Panc1 (cell line): ENCODE data around the gene CNTN5.

Experiments used
- CTCF ChIP-seq: fragments of 450-650 bp; IDR thresholded peaks from 2 replicates; pipeline ENCODE4 v1.5.1; 2017; ENCODE audit warnings: mild to moderate bottlenecking
- POLR2AphosphoS5 ChIP-seq: IDR thresholded peaks from 2 replicates; pipeline ENCODE4 v1.6.1; 2012; ENCODE audit warnings: mild to moderate bottlenecking, low read depth, low read length, moderate library complexity
- REST ChIP-seq, 2 experiments: IDR thresholded peaks; 2 replicates each; pipeline ENCODE4 v1.6.1; 2011 to 2012; ENCODE audit warnings: low read depth in 2 of 2, control low read depth in 1 of 2, low read length in 1 of 2, mild to moderate bottlenecking in 1 of 2, moderate library complexity in 1 of 2; ENCODE audit not compliant: insufficient read depth in 1 of 2
- TCF7L2 ChIP-seq: IDR thresholded peaks from 2 replicates; pipeline ENCODE4 v1.6.1; 2011; ENCODE audit warnings: mild to moderate bottlenecking, low read depth, low read length, inconsistent platforms

DNA sequence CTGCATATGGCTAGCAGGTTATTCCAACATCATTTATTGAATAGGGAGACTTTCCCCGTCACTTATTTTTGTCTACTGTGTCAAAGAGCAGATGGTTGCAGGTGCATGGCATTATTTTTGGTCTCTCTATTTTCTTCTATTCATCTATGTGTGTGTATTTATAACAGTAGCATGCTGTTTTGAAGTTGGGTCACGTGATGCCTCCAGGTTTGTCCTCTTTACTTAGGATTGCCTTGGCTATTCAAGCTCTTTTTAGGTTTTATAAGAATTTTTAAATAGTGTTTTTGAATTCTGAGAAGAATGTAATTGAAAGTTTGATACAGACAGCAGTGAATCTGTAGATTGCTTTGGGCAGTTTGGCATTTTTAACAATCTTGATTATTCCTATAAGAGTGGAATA is 770.6 kb downstream of the CNTN5 start:
- TF ChIP-seq CTCF (no peak), TCF7L2 (no peak), POLR2AphosphoS5 (no peak), REST (IDR thresholded peaks at IDR 0.05; ENCODE audit: insufficient read depth in 1 of 2, low read depth in 2 of 2, low read length in 1 of 2) (no peak)
